Spleen (tissue), 13 donors: ENCODE measurements around the gene UVSSA. TPM values are rescaled to one million over a fixed set of nuclear protein-coding genes. Genes with fewer than 3 reads are reported as not detected.

Source experiments
- DNase-seq: peaks from one replicate; pipeline ENCODE4 v3.0.0-alpha.2; 2020
- H3K27ac ChIP-seq, 8 donors: fragments of 200-600 bp; sonication (generic) in 7 of 8; 1 replicate in 4 of 8; 2 replicates in 4 of 8; pipeline versions ENCODE4 v1.5.0 to v1.8.0; 2016 to 2021; ENCODE audit warnings: inconsistent platforms in 4 of 8, mild to moderate bottlenecking in 4 of 8, moderate library complexity in 1 of 8
- H3K27me3 ChIP-seq, 7 donors: fragments of 200-600 bp; sonication (generic) in 6 of 7; replicated peaks in 1 of 7; 1 replicate in 4 of 7; 2 replicates in 3 of 7; pipeline versions ENCODE4 v1.5.0 to v1.8.0; 2016 to 2021; ENCODE audit warnings: inconsistent platforms in 3 of 7, mild to moderate bottlenecking in 1 of 7
- H3K36me3 ChIP-seq, 6 donors: fragments of 200-600 bp; sonication (generic) in 5 of 6; 1 replicate in 4 of 6; 2 replicates in 2 of 6; pipeline versions ENCODE4 v1.5.0 to v1.8.0; 2016 to 2021; ENCODE audit warnings: inconsistent platforms in 2 of 6
- H3K4me1 ChIP-seq, 6 donors: fragments of 200-600 bp; sonication (generic) in 5 of 6; 1 replicate in 3 of 6; 2 replicates in 3 of 6; pipeline versions ENCODE4 v1.5.0 to v1.8.0; 2016 to 2021; ENCODE audit warnings: inconsistent platforms in 3 of 6
- H3K4me3 ChIP-seq, 8 donors: fragments of 200-600 bp; sonication (generic) in 7 of 8; 1 replicate in 4 of 8; 2 replicates in 4 of 8; pipeline versions ENCODE4 v1.5.0 to v1.8.0; 2016 to 2021; ENCODE audit warnings: inconsistent platforms in 4 of 8, mild to moderate bottlenecking in 4 of 8, moderate library complexity in 2 of 8
- H3K9me3 ChIP-seq, 8 donors: fragments of 200-600 bp; sonication (generic) in 7 of 8; 1 replicate in 4 of 8; 2 replicates in 4 of 8; pipeline versions ENCODE4 v1.5.0 to v1.8.0; 2016 to 2021; ENCODE audit warnings: inconsistent platforms in 4 of 8
- POLR2A ChIP-seq, 3 donors: fragments of 450-650 bp; IDR thresholded peaks; one replicate each; pipeline ENCODE4 v1.5.1; 2017; ENCODE audit warnings: antibody characterized with exemption in 3 of 3, mild to moderate bottlenecking in 1 of 3
- POLR2AphosphoS5 ChIP-seq, 3 donors: sonication (generic); formaldehyde crosslinking; IDR thresholded peaks; one replicate each; pipeline ENCODE4 v1.5.1; 2017; ENCODE audit warnings: antibody characterized with exemption in 3 of 3
- WGBS, 5 donors: extraction: QIAGEN DNeasy Blood & Tissue Kit in 3 of 5; methylation state at CpG; one replicate each; pipeline versions ENCODE4 v1.1.5 to v1.1.7; 2013 to 2018; 5-methylcytosine and 5-hydroxymethylcytosine counted together
- intact Hi-C: fragments of 100-400 bp; cut with DNase I; formaldehyde crosslinking; loops from one replicate; pipeline ENCODE4 v1.15.0; 2023; ENCODE audit warnings: low total_unique reads
- long read RNA-seq, 2 donors: transcript quantifications; one replicate each; lab custom pipeline, GENCODE V29; 2026
- polyA plus RNA-seq, 3 donors: library from polyadenylated mRNA; stranded (reverse); fragments of 200-250 nt; gene quantifications; one replicate each; pipeline ENCODE4 v1.2.1, GENCODE V29; 2013
- total RNA-seq, 7 donors: library from RNA; depleted of rRNA in 3 of 7; stranded (reverse); fragments of >200 nt in 3 of 7; fragmentation: NEBNext Ultra II Directional in 4 of 7; extraction: Animal tissue kit (Norgen Biotek cat#: 25700) in 4 of 7; gene quantifications; one replicate each; pipeline versions ENCODE4 v1.1.0 to v1.2.1, GENCODE V29; 2016 to 2021
- TF ChIP-seq, protein P1 (sequence below), 11 experiments: fragments of 200-600 bp in 7 of 11; fragments of 450-650 bp in 4 of 11; sonication (generic) in 4 of 11; IDR thresholded peaks in 8 of 11; conservative IDR thresholded peaks in 3 of 11; 1 replicate in 7 of 11; 2 replicates in 4 of 11; pipeline versions ENCODE4 v1.4.0 to v1.8.0; 2016 to 2021; ENCODE audit warnings: antibody characterized with exemption in 11 of 11, inconsistent platforms in 4 of 11, mild to moderate bottlenecking in 1 of 11
- donor health status: healthy with polysubstance abuse.
- donor health status: DM: no; HTN: no; CAD: no; lungs with moderate emphysema.
- donor health status: DM: no; HTN: no; CAD: no.
- donor health status: Bipolar disorder and iron deficiency.
- donor health status: healthy.
- donor health status: DM: no; HTN: no; CAD: no.
- donor health status: DM: yes; HTN: yes; CAD: no.

The UVSSA gene
- 10 to 100 TPM; 23.9 to 54.0 (median 37.1) TPM for total RNA-seq
- polyA plus RNA-seq, result 10 to 100 TPM in 2 of 3 donors, 1 to 10 TPM in 1; 3.0 to 15.5 (median 10.3) TPM
- long read RNA-seq, donor 1, full-length matches to known transcripts, result 2 of 2 reads
- long read RNA-seq, donor 1, partial matches to known transcripts, result 0 of 2 reads
- long read RNA-seq, donor 1, other reads (novel, unspliced or antisense), result 0 of 2 reads
- long read RNA-seq, donor 2, full-length matches to known transcripts, result 3 of 3 reads
- long read RNA-seq, donor 2, partial matches to known transcripts, result 0 of 3 reads
- long read RNA-seq, donor 2, other reads (novel, unspliced or antisense), result 0 of 3 reads

GRCh38 chr4:1346781-1347409 is at the start of gene UVSSA:
UVSSA (plus strand) TSS chr4:1347208; CDS start chr4:1348092, 884 bp downstream.
- peak; percentile 100 for DNase-seq
- 0 to 2% (median 1%) methylated on average over 32 to 76 of the region's 76 CpGs for WGBS, 5 donors
- Histone ChIP-seq H3K9me3 (no peaks in the 10 kb centered on the region), H3K36me3 (peaks cover 0 to 23% (median 5%) of the 10 kb centered on the region in 6 donors), H3K4me1 (peaks cover 17 to 65% (median 34%) of the 10 kb centered on the region in 6 donors), H3K27ac (peak within 1 kb of the TSS; percentile 97 to 100 (median 98)), H3K27me3 (no peaks in the 10 kb centered on the region), H3K4me3 (peak within 1 kb of the TSS; percentile 87 to 98 (median 92))
- TF ChIP-seq POLR2AphosphoS5 (IDR thresholded peaks at IDR 0.05) (peak; percentile 88 to 95 (median 90)), POLR2A (IDR thresholded peaks at IDR 0.05) (peak in 2 of 3 donors; percentile 60)
- TF ChIP-seq, protein P1, sequence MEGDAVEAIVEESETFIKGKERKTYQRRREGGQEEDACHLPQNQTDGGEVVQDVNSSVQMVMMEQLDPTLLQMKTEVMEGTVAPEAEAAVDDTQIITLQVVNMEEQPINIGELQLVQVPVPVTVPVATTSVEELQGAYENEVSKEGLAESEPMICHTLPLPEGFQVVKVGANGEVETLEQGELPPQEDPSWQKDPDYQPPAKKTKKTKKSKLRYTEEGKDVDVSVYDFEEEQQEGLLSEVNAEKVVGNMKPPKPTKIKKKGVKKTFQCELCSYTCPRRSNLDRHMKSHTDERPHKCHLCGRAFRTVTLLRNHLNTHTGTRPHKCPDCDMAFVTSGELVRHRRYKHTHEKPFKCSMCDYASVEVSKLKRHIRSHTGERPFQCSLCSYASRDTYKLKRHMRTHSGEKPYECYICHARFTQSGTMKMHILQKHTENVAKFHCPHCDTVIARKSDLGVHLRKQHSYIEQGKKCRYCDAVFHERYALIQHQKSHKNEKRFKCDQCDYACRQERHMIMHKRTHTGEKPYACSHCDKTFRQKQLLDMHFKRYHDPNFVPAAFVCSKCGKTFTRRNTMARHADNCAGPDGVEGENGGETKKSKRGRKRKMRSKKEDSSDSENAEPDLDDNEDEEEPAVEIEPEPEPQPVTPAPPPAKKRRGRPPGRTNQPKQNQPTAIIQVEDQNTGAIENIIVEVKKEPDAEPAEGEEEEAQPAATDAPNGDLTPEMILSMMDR (IDR thresholded peaks at IDR 0.05 in 8 of 11, conservative IDR thresholded peaks at IDR 0.05 in 3 of 11), result no peak
- intact Hi-C loops, result loop anchor here (2.0 to 10.0 kb wide), 2 partner anchors 52 to 98 kb away; partner anchors contain the start of gene CTBP1

DNA sequence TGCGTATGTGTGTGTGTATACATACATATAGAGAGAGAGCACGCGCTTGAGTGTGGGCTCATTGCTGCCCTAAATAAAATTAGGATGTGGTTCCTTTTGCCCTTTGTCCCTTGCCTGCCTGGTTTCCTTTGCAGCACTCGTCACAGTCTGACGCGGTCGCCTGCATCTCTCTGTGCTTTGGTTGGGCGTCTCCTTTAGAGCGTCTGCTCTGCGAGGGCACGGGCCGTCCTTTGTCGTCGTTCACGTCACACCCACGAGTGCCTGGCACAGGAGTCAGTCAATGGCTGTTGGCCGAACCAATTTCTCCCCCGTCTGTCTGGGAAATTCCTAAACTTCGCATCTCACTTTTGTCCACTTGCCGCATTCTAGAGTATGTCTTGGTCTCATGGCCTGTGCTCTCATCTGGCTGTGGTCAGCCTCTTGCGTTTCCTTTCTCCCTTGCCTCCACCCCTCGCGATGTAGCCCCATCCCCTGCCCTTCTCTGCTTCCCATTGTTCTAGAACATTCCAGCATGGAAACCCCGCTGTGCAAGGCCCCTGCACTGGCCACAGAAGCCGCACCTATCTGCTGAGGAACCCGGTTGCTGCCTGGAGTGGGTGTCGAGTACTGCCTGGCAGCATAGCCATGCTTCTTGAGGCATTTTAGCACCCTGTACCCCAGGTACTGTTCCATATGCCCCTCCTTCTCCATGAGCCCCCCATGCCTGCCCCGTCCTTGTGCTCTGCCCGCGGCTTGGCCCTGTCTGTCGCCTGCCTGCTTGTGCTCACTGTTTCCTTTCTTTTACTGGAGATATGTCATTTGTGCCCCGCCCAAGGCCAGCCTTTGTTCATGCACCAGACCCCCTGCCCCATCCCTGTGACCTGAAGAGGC is 49.3 kb upstream of the UVSSA start:
- H3K27me3 ChIP-seq, result no peaks in the 10 kb centered on the region
- H3K9me3 ChIP-seq, result no peaks in the 10 kb centered on the region
- H3K4me3 ChIP-seq, result no peak overlapping the region
- intact Hi-C loops, result loop anchor here (10.0 kb wide), 1 partner anchor 47 kb away; the partner anchor contains the start of gene UVSSA
- H3K27ac ChIP-seq, result peak overlapping the region in 3 of 8 donors; percentile 57 to 95 (median 93)
- TF ChIP-seq, protein P1 (IDR thresholded peaks at IDR 0.05 in 8 of 11, conservative IDR thresholded peaks at IDR 0.05 in 3 of 11), result no peak
- TF ChIP-seq POLR2AphosphoS5 (IDR thresholded peaks at IDR 0.05) (no peak), POLR2A (IDR thresholded peaks at IDR 0.05) (no peak)
- H3K4me1 ChIP-seq, result peaks cover 17 to 96% (median 69%) of the 10 kb centered on the region in 6 donors
- peak; percentile 69 for DNase-seq
- WGBS, 5 donors, result 75 to 90% (median 89%) methylated on average over 32 of the region's 32 CpGs
- H3K36me3 ChIP-seq, result peaks cover 0 to 74% (median 41%) of the 10 kb centered on the region in 6 donors

GRCh38 chr4:1298461-1298860 is 48.5 kb upstream of the UVSSA start:
- intact Hi-C loops, result loop anchor here (10.0 kb wide), 1 partner anchor 46 kb away; the partner anchor contains the start of gene UVSSA
- peak overlapping the region in 3 of 8 donors; percentile 57 to 95 (median 93) for H3K27ac ChIP-seq
- H3K4me3 ChIP-seq, result no peak overlapping the region
- DNase-seq, result peak; percentile 64
- H3K4me1 ChIP-seq, result peaks cover 14 to 90% (median 62%) of the 10 kb centered on the region in 6 donors
- no peak for TF ChIP-seq POLR2AphosphoS5 (IDR thresholded peaks at IDR 0.05)
- no peak for TF ChIP-seq POLR2A (IDR thresholded peaks at IDR 0.05)
- TF ChIP-seq, protein P1 (IDR thresholded peaks at IDR 0.05 in 8 of 11, conservative IDR thresholded peaks at IDR 0.05 in 3 of 11), result no peak
- H3K36me3 ChIP-seq, result peaks cover 0 to 72% (median 41%) of the 10 kb centered on the region in 6 donors
- no peaks in the 10 kb centered on the region for H3K9me3 ChIP-seq
- H3K27me3 ChIP-seq, result no peaks in the 10 kb centered on the region
- 91 to 99% (median 93%) methylated on average over 7 of the region's 7 CpGs for WGBS, 5 donors
